SK-N-SH (cell line): ENCODE measurements around the gene C13orf42. TPM values are rescaled to one million over a fixed set of nuclear protein-coding genes. Genes with fewer than 3 reads are reported as not detected.

Experiments used
- CTCF ChIA-PET: fragments of 300-600, 350-600 bp; formaldehyde crosslinking; extraction: SDS; loops from one replicate; lab custom pipeline; 2021; lab: Yijun Ruan, JAX
- POLR2A ChIA-PET: fragments of 350-600 bp; sonication (Branson Sonifier 250); formaldehyde crosslinking; extraction: SDS; loops from one replicate; lab custom pipeline; 2020; ENCODE audit warnings: antibody characterized with exemption, inconsistent platforms; lab: Yijun Ruan, JAX
- DNase-seq: peaks from one replicate; pipeline ENCODE4 v3.0.0; 2012
- H2AFZ ChIP-seq: fragments of 200-600 bp; sonication (generic); 2 replicates; pipeline ENCODE4 v1.8.1; 2016; ENCODE audit warnings: antibody characterized with exemption, mild to moderate bottlenecking, low read depth
- H3F3A ChIP-seq: fragments of 200-600 bp; sonication (generic); replicated peaks from 2 replicates; pipeline ENCODE3; 2016; ENCODE audit warnings: antibody characterized with exemption, mild to moderate bottlenecking; ENCODE audit not compliant: insufficient read depth
- H3K27ac ChIP-seq, 2 experiments: fragments of 200-500 bp in 1 of 2; fragments of 200-600 bp in 1 of 2; sonication (Bioruptor generic) in 1 of 2; sonication (generic), shearing (Covaris generic) in 1 of 2; 2 replicates each; pipeline versions ENCODE4 v1.5.1 to v1.6.1; 2014 to 2016; ENCODE audit warnings: low read depth in 2 of 2, inconsistent platforms in 1 of 2, low read length in 1 of 2, mild to moderate bottlenecking in 1 of 2, mixed read lengths in 1 of 2
- H3K27me3 ChIP-seq: fragments of 200-600 bp; sonication (generic), shearing (Covaris generic); 2 replicates; pipeline ENCODE4 v1.6.1; 2016; ENCODE audit warnings: mixed run types; ENCODE audit not compliant: insufficient read depth
- H3K36me3 ChIP-seq, 2 experiments: fragments of 200-500 bp in 1 of 2; fragments of 200-600 bp in 1 of 2; sonication (Bioruptor generic) in 1 of 2; sonication (generic) in 1 of 2; replicated peaks in 1 of 2; 2 replicates each; pipeline versions ENCODE3 to v1.5.1; 2014 to 2016; ENCODE audit warnings: low read length in 1 of 2, mild to moderate bottlenecking in 1 of 2; ENCODE audit not compliant: insufficient read depth in 2 of 2, control insufficient read depth in 1 of 2
- H3K4me1 ChIP-seq, 2 experiments: fragments of 200-500 bp in 1 of 2; fragments of 200-600 bp in 1 of 2; sonication (Bioruptor generic) in 1 of 2; sonication (generic), shearing (Covaris generic) in 1 of 2; 2 replicates each; pipeline versions ENCODE4 v1.5.1 to v1.6.1; 2014 to 2016; ENCODE audit warnings: low read depth in 1 of 2, low read length in 1 of 2, mixed run types in 1 of 2; ENCODE audit not compliant: insufficient read depth in 2 of 2, control insufficient read depth in 1 of 2
- H3K4me2 ChIP-seq: fragments of 200-600 bp; sonication (generic), shearing (Covaris generic); 2 replicates; pipeline ENCODE4 v1.6.1; 2017; ENCODE audit warnings: mixed run types
- H3K4me3 ChIP-seq, 2 experiments: fragments of 200-500 bp in 1 of 2; fragments of 200-600 bp in 1 of 2; sonication (Bioruptor generic) in 1 of 2; sonication (generic), shearing (Covaris generic) in 1 of 2; 2 replicates each; pipeline versions ENCODE4 v1.5.1 to v1.8.1; 2014 to 2016; ENCODE audit warnings: low read depth in 2 of 2, inconsistent platforms in 1 of 2, low read length in 1 of 2, mild to moderate bottlenecking in 1 of 2, mixed read lengths in 1 of 2, moderate library complexity in 1 of 2
- H3K79me2 ChIP-seq: fragments of 200-600 bp; sonication (generic); 2 replicates; pipeline ENCODE4 v1.8.1; 2017; ENCODE audit warnings: mild to moderate bottlenecking; ENCODE audit not compliant: insufficient read depth
- H3K9ac ChIP-seq: fragments of 200-600 bp; sonication (generic); 2 replicates; pipeline ENCODE4 v1.6.1; 2017; ENCODE audit warnings: mixed run types
- H3K9me2 ChIP-seq: fragments of 200-600 bp; sonication (generic); 2 replicates; pipeline ENCODE4 v1.6.1; 2017; ENCODE audit warnings: mixed run types
- H3K9me3 ChIP-seq: fragments of 200-600 bp; sonication (generic); 2 replicates; pipeline ENCODE4 v1.6.1; 2017; ENCODE audit warnings: mixed run types, mild to moderate bottlenecking, moderate library complexity
- H4K20me1 ChIP-seq: fragments of 200-600 bp; sonication (generic); 2 replicates; pipeline ENCODE4 v1.6.1; 2017; ENCODE audit warnings: mild to moderate bottlenecking, mixed run types; ENCODE audit not compliant: insufficient read depth
- CHD2 ChIP-seq: fragments of 150-350 bp; IDR thresholded peaks from 2 replicates; pipeline ENCODE4 v1.6.1; 2018; ENCODE audit warnings: low read length; ENCODE audit not compliant: partially characterized antibody
- CTCF ChIP-seq: fragments of 200-600 bp; sonication (generic); IDR thresholded peaks from 2 replicates; pipeline ENCODE4 v1.6.1; 2017; ENCODE audit warnings: antibody characterized with exemption, mild to moderate bottlenecking, moderate library complexity
- FOSL2 ChIP-seq: IDR thresholded peaks from 2 replicates; pipeline ENCODE4 v1.4.0; 2012; ENCODE audit warnings: low read depth, mild to moderate bottlenecking, moderate library complexity, borderline replicate concordance
- GABPA ChIP-seq: IDR thresholded peaks from 2 replicates; pipeline ENCODE4 v1.4.0; 2012; ENCODE audit warnings: low read depth, mild to moderate bottlenecking
- JUND ChIP-seq: IDR thresholded peaks from 2 replicates; pipeline ENCODE4 v1.4.0; 2012
- MAX ChIP-seq: IDR thresholded peaks from 2 replicates; pipeline ENCODE4 v1.4.0; 2012; ENCODE audit warnings: low read depth
- MXI1 ChIP-seq: IDR thresholded peaks from 2 replicates; pipeline ENCODE4 v1.6.1; 2012; ENCODE audit warnings: mild to moderate bottlenecking, low read depth, low read length, improper control_type of control experiment
- PBX3 ChIP-seq: IDR thresholded peaks from 2 replicates; pipeline ENCODE4; 2012
- REST ChIP-seq: IDR thresholded peaks from 2 replicates; pipeline ENCODE4 v1.6.1; 2012; ENCODE audit warnings: mild to moderate bottlenecking, low read depth, low read length, moderate library complexity
- RFX5 ChIP-seq: IDR thresholded peaks from 2 replicates; pipeline ENCODE4 v1.6.1; 2012; ENCODE audit warnings: mild to moderate bottlenecking, improper control_type of control experiment, low read length
- RXRA ChIP-seq: IDR thresholded peaks from 2 replicates; pipeline ENCODE4 v1.4.0; 2012; ENCODE audit warnings: low read depth, mild to moderate bottlenecking, borderline replicate concordance
- SIN3A ChIP-seq: IDR thresholded peaks from 2 replicates; pipeline ENCODE4 v1.6.1; 2012; ENCODE audit warnings: low read depth, mild to moderate bottlenecking, low read length, moderate library complexity, borderline replicate concordance
- TCF12 ChIP-seq: IDR thresholded peaks from 2 replicates; pipeline ENCODE4 v1.4.0; 2012
- TEAD4 ChIP-seq: IDR thresholded peaks from 2 replicates; pipeline ENCODE4 v1.4.0; 2012; ENCODE audit warnings: mild to moderate bottlenecking, borderline replicate concordance; ENCODE audit not compliant: insufficient read depth
- USF1 ChIP-seq: IDR thresholded peaks from 2 replicates; pipeline ENCODE4 v1.4.0; 2012; ENCODE audit warnings: low read depth, borderline replicate concordance
- YY1 ChIP-seq: IDR thresholded peaks from 2 replicates; pipeline ENCODE4 v1.4.0; 2012; ENCODE audit warnings: low read depth, mild to moderate bottlenecking
- ZBTB33 ChIP-seq: IDR thresholded peaks from 2 replicates; pipeline ENCODE4 v1.4.0; 2012; ENCODE audit warnings: low read depth, borderline replicate concordance
- polyA plus RNA-seq, 3 experiments: library from polyadenylated mRNA; depleted of rRNA; stranded (reverse); fragments of >200 nt; gene quantifications; 2 replicates each; pipeline ENCODE4 v1.2.3, GENCODE V29; 2012

C13orf42 gene
- polyA plus RNA-seq, 1 of the 3 experiments (the other 2 are of a cell fraction): not detected

GRCh38 chr13:51113969-51114368 is 2.9 kb upstream of the C13orf42 start:
- TF ChIP-seq YY1 (no peak), FOSL2 (no peak), RFX5 (no peak), TEAD4 (no peak), CHD2 (no peak), RXRA (no peak), CTCF (no peak), PBX3 (no peak), SIN3A (no peak), MAX (no peak), MXI1 (no peak), REST (no peak), GABPA (no peak), USF1 (no peak), TCF12 (no peak), JUND (no peak), ZBTB33 (no peak)
- ChIA-PET POLR2A (no interaction called here), CTCF (interaction anchor here (0.9 to 9.9 kb wide), 4 partner anchors 11 to 174 kb away, joined by 3 to 65 read pairs (median 3); no protein-coding TSS in a partner anchor)
- H3K9ac ChIP-seq: no peak overlapping the region
- H3K4me3 ChIP-seq: no peak overlapping the region
- no peaks in the 10 kb centered on the region for H3K79me2 ChIP-seq
- H3K4me2 ChIP-seq: no peak overlapping the region
- no peaks in the 10 kb centered on the region; the same call in 1 of the 2 replicates for H3K27me3 ChIP-seq
- H3K9me3 ChIP-seq: no peaks in the 10 kb centered on the region
- no peaks in the 10 kb centered on the region for H4K20me1 ChIP-seq
- no peak overlapping the region for H3K27ac ChIP-seq
- H3K9me2 ChIP-seq: no peaks in the 10 kb centered on the region
- no peak for DNase-seq
- no peaks in the 10 kb centered on the region for H3K4me1 ChIP-seq
- no peak overlapping the region for H2AFZ ChIP-seq
- no peaks in the 10 kb centered on the region for H3K36me3 ChIP-seq
- H3F3A ChIP-seq: no peaks in the 10 kb centered on the region
